ENCODE data around the gene GRIK2. TPM values are rescaled to one million over a fixed set of nuclear protein-coding genes. Genes with fewer than 3 reads are reported as not detected.
A peak's percentile ranks its signal among the peaks of the same experiment; 100 is the strongest.
"Not testable (repeated sequence)": the region's sequence is repeated elsewhere in the genome, so short reads cannot be mapped to it uniquely, and the experiment has no call there.

GRIK2 gene
- total RNA-seq, result 1 to 10 TPM; 1.2 to 1.9 TPM
- long read RNA-seq, partial matches to known transcripts, result 0 of 2 reads
- long read RNA-seq, other reads (novel, unspliced or antisense), result 2 of 2 reads

GRCh38 chr6:101393251-101393828 lies at the start of gene GRIK2:
TSS of gene GRIK2 (plus strand) at chr6:101393708.
- DNase-seq, result peak in 1 of 2 donors; percentile 43
- ATAC-seq, result peak; percentile 82
- intact Hi-C loops (cut with DNase I, micrococcal nuclease), result no loop called here

GRCh38 chr6:101344885-101345284 lies 48.6 kb upstream of the GRIK2 start:
- intact Hi-C loops (cut with DNase I, micrococcal nuclease), result no loop called here
- ATAC-seq, result no peak
- no peak for DNase-seq

DNA sequence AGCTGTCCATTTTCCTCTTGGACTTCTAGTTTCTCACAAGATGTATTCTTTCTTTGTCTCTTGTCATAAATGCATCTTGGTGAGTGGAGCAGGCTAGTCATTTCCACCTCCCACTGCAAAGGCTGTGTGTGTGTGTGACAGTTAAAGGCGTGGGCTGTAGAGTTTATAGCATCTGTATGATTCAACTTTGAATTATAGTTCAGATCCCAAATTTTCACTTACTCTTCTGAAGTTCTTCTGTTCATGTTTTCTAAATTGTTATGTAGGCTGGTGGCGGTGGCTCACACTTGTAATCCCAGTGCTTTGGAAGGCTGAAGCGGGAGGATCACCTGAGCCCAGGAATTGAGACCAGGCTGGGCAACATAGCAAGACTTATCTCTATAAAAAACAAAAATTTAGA lies 44.7 kb upstream of the GRIK2 start:
- intact Hi-C loops (cut with DNase I, micrococcal nuclease), result no loop called here
- ATAC-seq (no peak), DNase-seq (no peak)

DNA sequence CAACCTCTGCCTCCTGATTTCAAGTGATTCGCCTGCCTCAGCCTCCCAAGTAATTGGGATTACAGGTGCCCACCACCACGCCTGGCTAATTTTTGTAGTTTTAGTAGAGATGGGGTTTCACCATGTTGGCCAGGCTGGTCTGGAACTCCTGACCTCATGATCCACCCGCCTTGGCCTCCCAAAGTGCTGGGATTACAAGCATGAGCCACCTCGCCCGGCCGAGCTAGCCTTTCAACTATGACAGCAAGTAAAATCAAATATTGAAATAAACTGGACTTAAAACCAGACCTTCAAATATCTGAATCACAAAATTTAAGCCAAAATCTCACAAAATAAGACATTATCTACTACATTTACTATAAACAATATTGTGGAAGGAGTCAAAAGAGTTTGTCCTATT lies 42.9 kb upstream of the GRIK2 start:
- ATAC-seq; DNase-seq; intact Hi-C loops (cut with DNase I, micrococcal nuclease): not testable (repeated sequence)

DNA sequence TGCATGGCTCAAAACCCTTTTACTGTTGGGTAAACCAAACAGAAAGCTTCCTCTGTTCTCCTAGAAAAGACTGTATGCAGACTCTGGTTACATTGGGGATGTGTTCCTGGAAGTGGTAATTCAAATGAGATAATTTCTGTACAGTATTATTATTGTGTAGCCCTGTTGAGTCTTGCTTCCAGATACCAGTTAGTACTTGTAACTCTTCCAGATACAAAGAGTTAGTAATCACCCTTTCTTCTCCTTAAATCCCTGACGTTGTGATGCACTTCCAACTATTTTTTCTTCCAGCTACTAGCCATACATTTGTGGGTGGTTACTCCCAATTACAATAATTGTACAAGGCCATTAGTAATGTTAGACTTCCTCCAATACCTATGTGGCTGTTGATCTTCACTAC lies 42.3 kb upstream of the GRIK2 start:
- DNase-seq (no peak), ATAC-seq (no peak)
- intact Hi-C loops (cut with DNase I, micrococcal nuclease), result no loop called here

GRCh38 chr6:101352316-101352715 lies 41.2 kb upstream of the GRIK2 start:
- DNase-seq, result no peak
- ATAC-seq, result no peak
- intact Hi-C loops (cut with DNase I, micrococcal nuclease), result no loop called here

- ATAC-seq, result no peak
- no peak for DNase-seq
- intact Hi-C loops (cut with DNase I, micrococcal nuclease), result no loop called here
Observed at GRCh38 chr6:101365181-101365580, 28.3 kb upstream of the GRIK2 start.

- DNase-seq (no peak), ATAC-seq (no peak)
- intact Hi-C loops (cut with DNase I, micrococcal nuclease), result no loop called here
Observed at GRCh38 chr6:101379926-101380325, 13.6 kb upstream of the GRIK2 start.

DNA sequence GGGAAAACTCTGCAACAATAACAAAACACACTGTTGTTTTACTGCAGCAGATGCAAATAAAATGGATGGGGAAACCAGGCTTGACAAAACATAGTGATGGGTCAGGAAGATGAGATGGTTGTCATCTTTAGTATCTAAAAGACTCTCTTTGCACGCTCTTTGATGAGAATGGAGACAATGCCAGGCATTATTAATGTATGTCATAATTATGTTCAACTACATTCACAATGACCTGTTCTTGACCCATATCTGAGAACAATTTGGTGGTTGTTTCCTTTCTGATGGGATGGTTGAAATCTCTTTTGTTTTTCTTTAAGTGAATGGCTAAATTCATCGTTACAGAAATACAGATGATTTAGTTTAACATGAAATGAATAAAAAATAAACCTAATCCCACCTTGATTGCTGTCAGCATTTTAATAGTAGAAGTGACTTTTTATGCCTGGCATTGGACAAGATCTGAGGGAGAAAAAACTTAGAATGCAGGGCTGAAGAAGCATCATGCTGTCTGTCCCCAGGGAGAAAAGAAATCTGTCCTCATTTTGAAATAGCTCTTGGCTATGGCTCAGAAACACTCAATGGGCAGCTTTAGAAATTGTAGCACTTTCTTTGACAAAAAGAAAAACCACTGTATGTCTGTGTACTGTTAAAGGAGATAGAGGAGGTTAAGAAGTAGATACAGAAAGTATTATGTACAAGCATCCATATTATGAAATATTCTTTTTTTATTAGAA lies 12.4 kb upstream of the GRIK2 start:
- ATAC-seq (no peak), DNase-seq (no peak)

GRCh38 chr6:101383747-101384146 lies 9.8 kb upstream of the GRIK2 start:
- intact Hi-C loops (cut with DNase I, micrococcal nuclease); ATAC-seq; DNase-seq: not testable (repeated sequence)

More for the DNA sequence above, 12.4 kb upstream of the GRIK2 start:
- intact Hi-C loops (cut with DNase I, micrococcal nuclease), result no loop called here

DNA sequence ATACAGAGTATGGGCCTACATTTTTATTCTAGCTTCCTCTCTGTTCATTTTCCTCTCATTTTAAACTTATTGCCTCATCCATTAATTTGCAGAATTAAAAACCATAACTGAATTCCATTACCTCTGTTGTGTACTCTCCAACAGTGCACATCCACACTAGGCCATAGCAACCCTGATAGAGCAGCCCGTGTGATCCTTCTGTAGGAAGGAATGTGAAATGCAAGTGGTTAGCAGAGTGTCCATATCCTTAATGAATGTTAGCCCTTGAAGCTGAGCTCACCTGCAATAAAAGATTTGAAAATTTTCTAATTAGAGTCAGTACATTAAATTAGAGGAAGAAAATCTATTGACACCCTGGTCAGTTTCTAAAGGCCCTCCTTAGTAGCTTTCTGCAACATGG lies 6.5 kb upstream of the GRIK2 start:
- no peak for ATAC-seq
- intact Hi-C loops (cut with DNase I, micrococcal nuclease), result no loop called here
- no peak for DNase-seq

DNA sequence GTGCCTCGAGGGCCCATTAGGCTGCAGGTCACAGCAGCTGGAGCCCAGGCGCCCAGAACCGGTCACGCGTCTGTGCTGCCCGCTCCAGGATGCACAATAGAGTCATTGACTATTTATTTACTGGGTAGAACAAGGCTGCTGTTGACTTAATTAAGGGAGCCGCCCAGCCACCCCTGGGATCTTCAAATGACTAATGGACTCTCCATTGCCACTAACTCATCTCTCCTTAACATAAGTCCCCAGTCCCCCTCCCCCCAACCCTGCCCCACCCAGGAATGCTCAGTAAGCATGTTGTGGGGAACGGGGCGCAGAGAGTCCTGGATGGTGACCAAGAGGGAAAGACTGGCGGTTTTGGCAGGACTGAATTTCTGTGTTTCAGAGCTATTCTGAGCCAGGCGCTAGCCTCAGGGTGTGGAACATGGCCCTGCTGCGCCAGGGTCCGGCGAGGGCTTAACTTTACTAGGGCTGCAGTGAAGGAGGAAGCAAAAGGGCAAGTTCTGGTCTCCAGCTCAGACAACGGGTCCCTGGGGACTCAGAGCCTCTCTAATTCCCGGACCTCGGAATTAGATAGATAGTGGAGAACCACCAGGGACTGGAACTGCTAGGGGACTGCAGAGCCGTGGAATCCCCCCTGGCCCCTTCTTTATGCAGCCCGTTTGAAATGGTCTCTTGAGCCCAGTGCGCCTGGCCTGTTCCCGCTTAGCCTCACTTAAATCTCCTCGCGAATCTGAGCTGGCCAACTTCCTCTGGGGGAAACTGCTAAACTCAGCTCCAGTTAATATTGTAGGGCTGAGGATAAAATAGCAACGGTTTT lies 1.5 kb upstream of the GRIK2 start:
- ATAC-seq, result no peak
- intact Hi-C loops (cut with DNase I, micrococcal nuclease), result no loop called here

GRCh38 chr6:101392586-101393230 lies 800 bp upstream of the GRIK2 start:
- intact Hi-C loops (cut with DNase I, micrococcal nuclease), result no loop called here
- ATAC-seq, result no peak
- no peak for DNase-seq

More for the DNA sequence above, 1.5 kb upstream of the GRIK2 start:
- DNase-seq, result no peak

DNA sequence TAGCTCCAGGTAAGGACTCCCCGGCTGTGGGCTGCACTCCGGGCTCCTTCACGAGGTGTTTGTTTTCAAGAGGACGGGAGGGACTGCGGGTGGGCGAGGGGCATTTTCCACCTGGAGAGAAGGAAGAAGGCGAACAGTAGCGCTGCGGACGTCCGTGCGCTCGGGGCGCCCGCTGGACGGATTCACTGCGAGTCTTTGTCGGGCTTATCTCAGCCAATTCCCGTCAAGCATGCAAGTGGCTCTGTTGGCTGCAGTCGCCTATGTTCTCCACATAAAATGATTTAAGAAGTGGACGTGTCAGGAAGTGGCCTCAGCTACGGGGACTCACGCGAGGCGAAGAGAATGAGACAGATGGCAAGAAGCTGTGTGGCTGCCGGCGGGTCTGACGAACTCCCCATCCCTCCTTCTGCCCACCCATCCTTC lies 332 bp downstream of the GRIK2 start:
- ATAC-seq (peak; percentile 57), DNase-seq (no peak)
- intact Hi-C loops (cut with DNase I, micrococcal nuclease), result no loop called here

GRCh38 chr6:101394936-101395335 lies 1.4 kb downstream of the GRIK2 start:
- DNase-seq (no peak), ATAC-seq (no peak)
- intact Hi-C loops (cut with DNase I, micrococcal nuclease), result no loop called here

- no peak for DNase-seq
- intact Hi-C loops (cut with DNase I, micrococcal nuclease), result no loop called here
Observed at GRCh38 chr6:101395345-101395744, 1.8 kb downstream of the GRIK2 start.

DNA sequence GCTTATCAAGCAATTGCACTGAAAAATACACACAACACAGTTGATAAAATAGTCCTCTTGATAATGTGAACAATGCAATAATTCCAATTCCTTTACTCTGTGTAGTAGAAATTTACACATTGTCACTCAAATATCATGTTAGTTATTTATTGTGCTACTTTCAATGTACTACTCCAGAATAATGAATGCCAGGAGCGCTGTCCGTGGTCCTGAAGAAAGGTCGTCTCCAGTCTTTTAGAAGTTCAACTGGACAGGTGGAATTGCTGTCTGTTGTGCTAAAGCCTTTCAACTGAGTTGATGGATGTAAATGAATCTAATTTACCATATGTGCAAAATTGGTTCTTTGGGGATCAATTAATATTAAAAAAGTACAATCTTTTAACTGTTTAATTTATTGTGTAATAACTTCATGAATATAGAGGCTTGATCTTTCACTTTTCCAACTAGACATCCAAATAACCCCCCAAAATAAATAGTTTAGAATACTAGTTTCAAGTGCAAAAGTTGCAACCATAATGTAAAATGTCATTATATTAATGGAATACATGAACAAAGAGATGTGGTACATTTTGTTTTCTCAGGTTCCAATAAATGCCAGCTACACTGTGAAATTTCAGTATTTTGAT lies 3.2 kb downstream of the GRIK2 start:
- intact Hi-C loops (cut with DNase I, micrococcal nuclease), result no loop called here
- DNase-seq, result peak in 1 of 2 donors; percentile 77
- ATAC-seq, result peak; percentile 54

More at GRCh38 chr6:101395345-101395744, 1.8 kb downstream of the GRIK2 start:
- no peak for ATAC-seq

- no peak for DNase-seq
- intact Hi-C loops (cut with DNase I, micrococcal nuclease), result no loop called here
- no peak for ATAC-seq
Observed at GRCh38 chr6:101397199-101397598, 3.7 kb downstream of the GRIK2 start.
